HG03520 (cell line): ENCODE results near the gene PCBP2.

Experiments used
- ATAC-seq: cut with Tn5 transposase; IDR thresholded peaks from one replicate; pipeline ENCODE4 v1.9.1; 2021; ENCODE audit warnings: mild to moderate bottlenecking, moderate library complexity; ENCODE audit not compliant: unreplicated experiment

Gene PCBP2

DNA sequence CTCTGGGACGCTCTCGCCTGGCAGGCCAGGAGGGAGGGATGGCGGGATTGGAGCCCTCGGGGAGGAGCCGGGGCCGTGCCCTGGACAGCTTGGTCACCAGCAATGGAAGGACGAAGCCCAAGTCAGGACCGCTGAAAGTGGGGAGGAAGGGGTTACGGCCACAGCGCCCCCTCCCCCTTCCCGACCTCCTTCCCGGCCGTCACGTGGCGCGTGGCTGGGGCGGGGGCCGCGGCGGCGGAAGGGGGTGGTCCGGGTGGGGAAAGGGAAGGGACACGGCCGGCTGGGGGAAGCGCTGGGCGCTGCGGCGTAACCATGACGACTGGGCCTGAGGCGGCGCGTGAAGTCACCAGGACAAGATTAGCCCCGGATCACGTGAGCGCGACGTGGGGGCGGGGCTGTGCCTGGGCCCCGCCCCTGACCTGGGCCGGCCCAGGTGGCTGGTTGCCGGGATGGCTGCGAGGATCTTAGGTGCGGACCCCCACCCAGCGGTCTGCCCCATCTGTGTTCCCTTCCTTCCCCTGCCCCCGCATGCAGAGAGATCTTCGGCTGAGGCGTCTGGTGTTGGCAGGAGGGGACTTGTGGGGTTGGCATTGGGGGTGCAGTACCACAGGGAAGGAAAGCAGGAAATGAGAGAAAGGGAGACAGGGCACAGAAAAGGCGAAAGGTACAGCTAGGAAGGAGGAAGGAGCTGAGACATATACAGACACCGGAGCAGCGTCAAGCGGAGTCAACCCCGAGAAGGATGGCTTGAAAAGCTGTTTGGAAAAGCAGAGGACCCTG is 41.1 kb downstream of the PCBP2 start:
- peak; percentile 77 for ATAC-seq

GRCh38 chr12:53493610-53494391 is 41.9 kb downstream of the PCBP2 start:
- no peak for ATAC-seq

DNA sequence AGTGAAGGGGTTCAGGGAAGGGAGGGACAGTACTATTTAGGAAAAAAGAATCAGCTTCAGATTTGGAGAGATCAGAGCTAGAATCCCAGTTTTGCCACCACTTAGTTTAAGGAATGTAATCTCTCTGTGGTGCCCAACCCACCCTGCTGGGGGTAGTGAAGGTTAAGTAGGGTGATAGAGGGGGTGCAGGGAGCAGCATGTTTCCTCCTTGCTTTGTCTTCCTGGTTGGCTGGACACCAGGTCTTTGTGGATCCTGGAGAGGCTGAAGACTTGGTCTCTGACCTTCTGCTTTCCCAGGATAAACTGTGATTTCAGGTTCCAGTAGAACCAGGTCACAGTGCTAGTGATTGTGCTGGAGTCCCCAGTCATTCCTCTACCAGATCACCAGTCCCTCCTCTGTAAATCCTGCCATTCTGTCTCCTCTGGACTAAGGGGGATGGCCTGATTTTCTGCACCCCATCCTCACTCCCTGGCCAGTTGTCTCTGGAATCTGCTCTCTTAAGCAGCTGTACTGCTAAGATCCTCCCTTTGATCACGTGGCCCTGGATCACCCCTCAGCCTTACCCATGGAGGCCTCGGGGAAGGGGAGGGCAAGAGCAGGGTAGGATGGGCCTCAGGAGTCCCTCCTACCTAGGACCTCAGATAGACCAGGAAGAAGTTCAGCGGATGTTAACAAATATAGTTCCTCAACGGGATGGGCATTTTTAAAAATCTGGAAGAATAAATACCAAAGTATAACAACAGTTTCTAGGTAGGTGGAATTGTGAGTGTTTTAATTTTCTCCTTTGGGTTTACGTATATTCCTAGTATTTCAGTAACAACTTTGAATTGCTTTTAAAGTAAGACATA is 44.2 kb downstream of the PCBP2 start:
- ATAC-seq, result no peak

DNA sequence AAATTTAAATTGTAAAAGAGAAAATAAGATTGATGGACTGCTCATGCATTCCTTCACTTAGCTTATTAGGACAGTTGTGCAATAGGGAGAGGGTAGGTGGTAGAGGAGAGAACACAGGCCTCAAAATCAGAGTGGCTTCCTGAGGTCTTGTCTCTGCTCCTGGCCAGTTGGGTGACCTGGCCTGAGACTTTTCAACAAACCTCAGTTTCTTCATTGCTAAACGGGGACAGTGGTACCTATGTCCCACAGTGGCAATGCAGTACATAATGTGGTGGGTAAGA is 44.8 kb downstream of the PCBP2 start:
- no peak for ATAC-seq

GRCh38 chr12:53497461-53497860 is 45.6 kb downstream of the PCBP2 start:
- no peak for ATAC-seq

GRCh38 chr12:53498235-53498630 is 46.3 kb downstream of the PCBP2 start:
- no peak for ATAC-seq

- ATAC-seq, result no peak
Measured at GRCh38 chr12:53499266-53500141, 47.6 kb downstream of the PCBP2 start, which contains the start of gene MAP3K12. MAP3K12 (minus strand) TSS chr12:53499458; CDS start chr12:53487391, 12,067 bp downstream.

DNA sequence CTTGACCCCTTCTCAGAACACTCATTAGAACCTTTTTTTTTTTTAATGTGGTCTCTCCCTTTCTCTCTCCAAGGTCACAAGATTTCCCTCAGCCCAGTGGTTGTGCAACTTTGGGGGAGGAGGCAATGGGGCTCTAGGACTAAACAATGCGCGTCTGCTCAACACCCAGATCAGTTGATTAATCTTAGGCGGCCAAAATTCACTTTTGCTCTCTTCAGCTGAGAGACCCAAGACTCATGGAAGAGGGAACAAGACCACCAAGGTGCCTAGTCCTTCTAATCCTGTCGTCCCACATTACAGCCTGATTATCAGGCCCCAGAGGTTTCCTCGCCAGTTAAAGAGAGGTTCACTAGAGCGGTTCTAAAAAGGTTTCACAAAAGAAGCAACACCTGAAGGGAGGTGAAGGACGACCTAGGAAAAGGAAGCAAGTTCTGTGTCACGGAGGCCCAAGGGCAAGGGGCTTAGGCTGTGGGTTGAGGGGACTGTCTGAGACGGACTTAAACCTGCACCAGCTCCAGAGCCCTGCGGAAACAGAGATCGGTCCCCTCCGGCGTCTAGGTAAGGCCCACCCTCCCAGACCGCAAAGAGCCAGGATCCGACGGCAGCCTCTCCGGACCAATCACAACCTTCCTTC is 48.4 kb downstream of the PCBP2 start:
- no peak for ATAC-seq

GRCh38 chr12:53500776-53501614 is 49.1 kb downstream of the PCBP2 start, which contains the start of gene TARBP2:
TARBP2 (plus strand) TSS chr12:53501283; CDS start chr12:53501409, 126 bp downstream.
- peak; percentile 70 for ATAC-seq

- no peak for ATAC-seq
Measured at GRCh38 chr12:53501615-53502181, 49.8 kb downstream of the PCBP2 start.

GRCh38 chr12:53502331-53502730 is 50.4 kb downstream of the PCBP2 start:
- no peak for ATAC-seq

- ATAC-seq, result no peak
Measured at GRCh38 chr12:53502983-53503728, 51.3 kb downstream of the PCBP2 start.

DNA sequence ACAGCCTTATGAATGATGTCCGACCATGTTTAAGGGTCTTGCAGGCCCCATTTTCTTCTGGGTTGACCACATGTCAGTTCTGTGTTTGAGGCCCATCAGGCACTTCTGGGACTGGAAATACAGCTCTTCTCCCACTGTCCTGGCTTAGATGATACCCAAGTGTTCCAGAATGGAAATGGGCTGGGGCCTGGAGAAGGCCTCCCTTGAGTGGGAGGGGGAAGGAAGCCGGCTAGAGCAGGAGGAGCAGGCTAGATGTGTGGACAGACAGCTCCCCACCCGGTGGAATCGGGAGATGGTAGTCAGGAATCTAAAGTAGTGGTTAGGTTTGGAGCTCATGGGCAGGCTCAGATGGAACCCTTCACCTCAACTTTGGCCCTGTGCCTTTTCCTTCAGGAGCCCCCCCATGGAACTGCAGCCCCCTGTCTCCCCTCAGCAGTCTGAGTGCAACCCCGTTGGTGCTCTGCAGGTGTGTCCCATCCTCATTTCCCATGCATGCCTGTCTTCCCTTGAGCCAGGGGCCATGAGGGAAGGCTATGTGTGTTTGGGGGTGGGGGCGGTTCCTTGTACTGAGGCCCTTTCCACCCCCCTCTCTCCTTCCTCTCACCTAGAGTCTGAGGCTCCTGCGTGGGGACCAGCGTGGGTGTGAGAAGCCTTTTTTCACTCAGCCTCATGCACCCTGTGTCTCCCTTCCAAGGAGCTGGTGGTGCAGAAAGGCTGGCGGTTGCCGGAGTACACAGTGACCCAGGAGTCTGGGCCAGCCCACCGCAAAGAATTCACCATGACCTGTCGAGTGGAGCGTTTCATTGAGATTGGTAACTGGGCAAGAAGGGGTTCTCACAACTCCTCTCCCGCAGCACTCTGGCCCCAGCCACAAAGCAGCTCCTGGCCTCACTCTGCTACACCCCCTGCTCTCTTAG is 52.4 kb downstream of the PCBP2 start:
- ATAC-seq, result no peak

GRCh38 chr12:53505086-53505485 is 53.2 kb downstream of the PCBP2 start:
- ATAC-seq, result no peak

DNA sequence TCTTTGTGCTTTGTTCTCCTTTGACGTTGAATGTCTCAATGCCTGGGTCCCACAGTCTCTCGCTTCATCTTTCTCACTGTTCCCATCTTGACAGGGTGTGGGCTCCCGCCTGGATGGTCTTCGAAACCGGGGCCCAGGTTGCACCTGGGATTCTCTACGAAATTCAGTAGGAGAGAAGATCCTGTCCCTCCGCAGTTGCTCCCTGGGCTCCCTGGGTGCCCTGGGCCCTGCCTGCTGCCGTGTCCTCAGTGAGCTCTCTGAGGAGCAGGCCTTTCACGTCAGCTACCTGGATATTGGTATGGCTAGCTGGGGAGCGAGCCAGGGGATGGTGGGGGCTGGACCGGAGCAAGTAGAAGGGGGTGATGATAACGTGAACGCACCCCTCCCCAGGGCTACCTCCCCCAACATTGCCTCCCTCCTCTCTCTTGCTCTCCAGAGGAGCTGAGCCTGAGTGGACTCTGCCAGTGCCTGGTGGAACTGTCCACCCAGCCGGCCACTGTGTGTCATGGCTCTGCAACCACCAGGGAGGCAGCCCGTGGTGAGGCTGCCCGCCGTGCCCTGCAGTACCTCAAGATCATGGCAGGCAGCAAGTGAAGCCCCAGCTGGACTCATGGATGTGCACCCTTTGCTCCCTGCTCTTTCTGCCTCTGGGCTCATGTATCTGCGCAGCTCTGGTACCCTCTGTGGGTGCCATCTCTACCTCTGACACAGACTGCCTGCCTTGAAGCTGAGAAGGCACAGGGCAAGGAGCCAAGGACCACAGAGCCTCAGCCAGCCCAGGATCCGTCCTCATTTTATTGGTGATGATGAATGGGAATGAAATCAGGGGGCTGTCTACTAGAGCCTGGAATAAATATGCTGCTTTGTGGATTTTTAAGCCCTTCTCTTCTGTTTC is 53.9 kb downstream of the PCBP2 start:
- ATAC-seq, result no peak

GRCh38 chr12:53506450-53506785 is 54.5 kb downstream of the PCBP2 start:
- ATAC-seq, result no peak
